Fibroblast of lung (primary cell): ENCODE measurements around the gene ITPA. TPM values are rescaled to one million over a fixed set of nuclear protein-coding genes. Genes with fewer than 3 reads are reported as not detected.
A peak's percentile ranks its signal among the peaks of the same experiment; 100 is the strongest.

ENCODE experiments used
- DNase-seq, 2 donors: peaks; one replicate each; pipeline versions ENCODE4 v3.0.0 to v3.0.0-alpha.2; 2010; ENCODE audit warnings: low read depth in 2 of 2
- H2AFZ ChIP-seq: 2 replicates; pipeline ENCODE4 v1.5.1; 2012; ENCODE audit warnings: low read length, control low read depth, inconsistent platforms
- H3K27ac ChIP-seq: 2 replicates; pipeline ENCODE4 v1.5.1; 2011; ENCODE audit warnings: low read length, control low read depth; ENCODE audit not compliant: insufficient read depth
- H3K27me3 ChIP-seq: 2 replicates; pipeline ENCODE4 v1.5.1; 2011; ENCODE audit warnings: mild to moderate bottlenecking, low read length; ENCODE audit not compliant: control insufficient read depth, insufficient read depth
- H3K36me3 ChIP-seq: 2 replicates; pipeline ENCODE4 v1.5.1; 2011; ENCODE audit warnings: low read length; ENCODE audit not compliant: control insufficient read depth, insufficient read depth
- H3K4me1 ChIP-seq: 2 replicates; pipeline ENCODE4 v1.5.1; 2011; ENCODE audit warnings: low read length; ENCODE audit not compliant: control insufficient read depth, insufficient read depth; ENCODE audit errors: extremely low read depth
- H3K4me2 ChIP-seq: 2 replicates; pipeline ENCODE4 v1.5.1; 2011; ENCODE audit warnings: low read length, control low read depth; ENCODE audit not compliant: insufficient read depth; ENCODE audit errors: extremely low read depth
- H3K4me3 ChIP-seq, 4 experiments: fragments of 200-600 bp in 1 of 4; sonication (generic) in 1 of 4; replicated peaks in 1 of 4; 2 replicates each; pipeline ENCODE4 v1.5.1; 2011 to 2016; ENCODE audit warnings: low read length in 4 of 4, low read depth in 3 of 4, mild to moderate bottlenecking in 3 of 4, control low read depth in 2 of 4, inconsistent platforms in 1 of 4, mixed read lengths in 1 of 4; ENCODE audit not compliant: insufficient read depth in 1 of 4; ENCODE audit errors: control extremely low read depth in 1 of 4
- H3K79me2 ChIP-seq: 2 replicates; pipeline ENCODE4 v1.5.1; 2012; ENCODE audit warnings: mild to moderate bottlenecking, low read length, inconsistent platforms; ENCODE audit not compliant: control insufficient read depth, insufficient read depth
- H3K9ac ChIP-seq: 2 replicates; pipeline ENCODE4 v1.5.1; 2011; ENCODE audit warnings: mild to moderate bottlenecking, low read length, control low read depth; ENCODE audit not compliant: insufficient read depth
- H3K9me3 ChIP-seq: 2 replicates; pipeline ENCODE4 v1.5.1; 2012; ENCODE audit warnings: low read depth, low read length; ENCODE audit not compliant: control insufficient read depth, insufficient read depth
- H4K20me1 ChIP-seq: 2 replicates; pipeline ENCODE4 v1.5.1; 2011; ENCODE audit warnings: low read length; ENCODE audit not compliant: control insufficient read depth, insufficient read depth; ENCODE audit errors: extremely low read depth
- EZH2 ChIP-seq: IDR thresholded peaks from 2 replicates; pipeline ENCODE4 v1.5.1; 2012; ENCODE audit warnings: low read length, control low read depth, mild to moderate bottlenecking; ENCODE audit errors: missing control alignments
- polyA plus RNA-seq, 2 donors: library from polyadenylated mRNA; depleted of rRNA in 1 of 2; stranded (reverse) in 1 of 2; unstranded in 1 of 2; fragments of >200 nt; gene quantifications; 2 replicates each; pipeline ENCODE4 v1.2.1, GENCODE V29; 2011 to 2012; ENCODE audit warnings: missing spikeins in 1 of 2
- total RNA-seq: library from RNA; depleted of rRNA; stranded (reverse); fragments of >200 nt; gene quantifications from 2 replicates; pipeline ENCODE4 v1.2.1, GENCODE V29; 2014
- TF ChIP-seq, protein P1 (sequence below), 2 donors: IDR thresholded peaks in 1 of 2; conservative IDR thresholded peaks in 1 of 2; 1 replicate in 1 of 2; 2 replicates in 1 of 2; pipeline ENCODE4 v1.5.1; 2011 to 2012; ENCODE audit warnings: low read length in 2 of 2, control low read depth in 1 of 2, inconsistent platforms in 1 of 2, low read depth in 1 of 2, mild to moderate bottlenecking in 1 of 2

The ITPA gene
- total and polyA plus RNA-seq, 2 donors (not counting 1 experiment from before 2014, with no cell fraction given) = 21.3 to 32.2 TPM

DNA sequence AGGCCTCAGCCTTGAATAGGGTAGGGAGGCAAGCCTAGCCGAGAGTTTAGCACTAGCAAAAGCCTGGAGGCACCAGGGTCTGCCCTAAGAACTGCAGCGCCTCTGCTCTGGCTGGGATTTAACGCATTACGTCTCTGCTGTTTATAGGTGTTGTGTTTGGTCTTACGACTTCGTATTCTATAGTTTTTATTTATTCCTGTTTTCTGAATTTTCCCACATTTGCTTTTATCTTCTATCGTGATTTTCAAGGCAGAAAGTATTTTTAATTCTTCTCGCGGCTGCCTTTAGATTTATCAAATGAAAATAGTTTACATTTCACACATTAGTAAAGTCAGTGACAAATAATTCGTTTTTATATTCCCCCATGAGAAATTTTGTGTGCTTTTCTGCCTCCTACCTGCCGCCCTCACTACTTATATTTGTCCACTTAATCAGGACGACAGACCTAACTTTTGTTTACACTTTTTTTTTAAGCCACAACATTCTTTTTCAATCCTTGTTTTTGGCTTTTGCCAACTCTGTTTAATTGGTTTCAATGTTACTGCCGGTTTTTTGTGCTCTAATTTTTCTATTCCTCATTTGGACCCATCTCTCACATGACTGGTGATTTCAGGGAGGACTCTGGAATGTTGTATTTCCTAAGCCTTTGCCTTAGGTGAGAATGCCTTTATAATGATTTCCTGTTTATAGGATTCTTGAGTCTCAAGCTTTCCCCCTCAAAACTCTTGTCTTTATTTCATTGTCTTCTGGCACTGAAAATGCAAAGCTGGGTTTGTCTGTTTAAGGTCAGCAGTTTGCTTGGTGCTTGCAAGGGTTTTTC lies 34.6 kb upstream of the ITPA start:
- Histone ChIP-seq H4K20me1 (no peaks in the 10 kb centered on the region), H3K79me2 (no peaks in the 10 kb centered on the region), H3K36me3 (no peaks in the 10 kb centered on the region), H3K9me3 (no peaks in the 10 kb centered on the region), H3K27me3 (peaks cover 11% of the 10 kb centered on the region), H3K4me2 (peak overlapping the region; percentile 85), H3K4me1 (peaks cover 3% of the 10 kb centered on the region), H3K4me3 (peak overlapping the region; percentile 75 to 87 (median 83)), H3K9ac (peak overlapping the region; percentile 82), H3K27ac (peak overlapping the region; percentile 50), H2AFZ (peak overlapping the region; percentile 93)
- TF ChIP-seq, protein P1, sequence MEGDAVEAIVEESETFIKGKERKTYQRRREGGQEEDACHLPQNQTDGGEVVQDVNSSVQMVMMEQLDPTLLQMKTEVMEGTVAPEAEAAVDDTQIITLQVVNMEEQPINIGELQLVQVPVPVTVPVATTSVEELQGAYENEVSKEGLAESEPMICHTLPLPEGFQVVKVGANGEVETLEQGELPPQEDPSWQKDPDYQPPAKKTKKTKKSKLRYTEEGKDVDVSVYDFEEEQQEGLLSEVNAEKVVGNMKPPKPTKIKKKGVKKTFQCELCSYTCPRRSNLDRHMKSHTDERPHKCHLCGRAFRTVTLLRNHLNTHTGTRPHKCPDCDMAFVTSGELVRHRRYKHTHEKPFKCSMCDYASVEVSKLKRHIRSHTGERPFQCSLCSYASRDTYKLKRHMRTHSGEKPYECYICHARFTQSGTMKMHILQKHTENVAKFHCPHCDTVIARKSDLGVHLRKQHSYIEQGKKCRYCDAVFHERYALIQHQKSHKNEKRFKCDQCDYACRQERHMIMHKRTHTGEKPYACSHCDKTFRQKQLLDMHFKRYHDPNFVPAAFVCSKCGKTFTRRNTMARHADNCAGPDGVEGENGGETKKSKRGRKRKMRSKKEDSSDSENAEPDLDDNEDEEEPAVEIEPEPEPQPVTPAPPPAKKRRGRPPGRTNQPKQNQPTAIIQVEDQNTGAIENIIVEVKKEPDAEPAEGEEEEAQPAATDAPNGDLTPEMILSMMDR (conservative IDR thresholded peaks at IDR 0.05 in 1 of 2, IDR thresholded peaks at IDR 0.05 in 1 of 2; ENCODE audit: low read depth in 1 of 2, low read length in 2 of 2) = no peak
- no peak for TF ChIP-seq EZH2
- peak in 1 of 2 donors; percentile 49 for DNase-seq

DNA sequence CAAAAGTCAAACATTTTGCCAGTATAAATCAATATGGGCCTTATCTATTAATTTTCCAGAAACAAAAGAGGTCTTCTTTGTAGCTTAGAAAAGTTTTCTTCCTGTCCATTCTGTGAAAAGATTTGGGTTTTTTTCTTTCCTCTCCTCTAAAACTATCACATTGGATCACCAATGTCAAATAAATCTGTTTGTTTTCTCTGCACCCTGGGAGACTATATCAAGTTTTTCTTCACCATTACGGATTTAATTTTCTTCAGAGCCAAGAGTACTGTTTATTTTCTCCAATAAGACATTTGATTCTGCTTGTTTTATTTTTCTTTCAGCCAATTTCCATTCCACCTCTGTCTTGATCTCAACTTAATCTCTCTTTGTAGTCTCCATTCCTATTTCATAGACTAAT lies 34.0 kb upstream of the ITPA start:
- Histone ChIP-seq H3K9me3 (no peaks in the 10 kb centered on the region), H3K4me3 (peak overlapping the region in 2 of 4 experiments; percentile 75 to 86), H3K9ac (no peak overlapping the region), H3K79me2 (no peaks in the 10 kb centered on the region), H4K20me1 (no peaks in the 10 kb centered on the region), H3K4me2 (no peak overlapping the region), H2AFZ (no peak overlapping the region), H3K36me3 (no peaks in the 10 kb centered on the region), H3K27ac (no peak overlapping the region), H3K27me3 (peaks cover 11% of the 10 kb centered on the region), H3K4me1 (peaks cover 3% of the 10 kb centered on the region)
- DNase-seq = no peak
- TF ChIP-seq EZH2 = no peak
- TF ChIP-seq, protein P1 (conservative IDR thresholded peaks at IDR 0.05 in 1 of 2, IDR thresholded peaks at IDR 0.05 in 1 of 2; ENCODE audit: low read depth in 1 of 2, low read length in 2 of 2) = no peak

DNA sequence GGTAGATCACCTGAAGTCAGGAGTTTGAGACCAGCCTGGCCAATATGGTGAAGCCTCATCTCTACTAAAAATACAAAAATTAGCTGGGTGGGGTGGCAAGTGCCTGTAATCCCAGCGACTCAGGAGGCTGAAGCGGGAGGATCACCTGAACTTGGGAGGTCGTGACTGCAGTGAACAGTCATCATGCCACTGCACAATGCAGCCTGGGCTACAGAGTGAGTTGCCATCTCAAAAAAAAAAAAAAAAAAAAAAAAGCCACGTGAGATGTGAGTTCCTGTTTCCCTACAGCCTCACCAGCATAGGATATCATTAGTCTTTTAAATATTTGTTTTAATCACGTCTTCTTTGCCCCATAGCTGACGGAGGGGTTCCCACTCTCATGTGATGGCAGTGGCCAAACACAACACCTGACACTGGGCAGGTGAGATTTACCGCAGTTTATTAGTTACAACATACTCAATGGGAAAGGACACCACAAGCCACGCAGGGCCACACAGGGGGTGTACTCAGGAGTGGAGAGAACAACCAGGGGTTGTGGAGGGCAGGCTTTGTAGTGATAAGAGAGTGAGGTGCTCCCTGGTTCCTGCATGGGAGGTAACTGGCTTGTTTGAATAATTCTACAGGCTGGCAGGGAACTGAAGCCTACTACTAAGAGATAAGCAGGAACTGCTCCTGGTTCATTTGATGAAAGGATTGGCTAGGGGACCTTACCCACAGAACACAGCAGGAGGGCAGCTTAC lies 31.4 kb upstream of the ITPA start:
- no peaks in the 10 kb centered on the region for H4K20me1 ChIP-seq
- H3K27ac ChIP-seq = no peak overlapping the region
- no peaks in the 10 kb centered on the region for H3K27me3 ChIP-seq
- no peak for DNase-seq
- H2AFZ ChIP-seq = no peak overlapping the region
- H3K9ac ChIP-seq = no peak overlapping the region
- H3K36me3 ChIP-seq = no peaks in the 10 kb centered on the region
- H3K4me3 ChIP-seq = no peak overlapping the region
- no peaks in the 10 kb centered on the region for H3K9me3 ChIP-seq
- no peak overlapping the region for H3K4me2 ChIP-seq
- H3K79me2 ChIP-seq = no peaks in the 10 kb centered on the region
- TF ChIP-seq, protein P1 (conservative IDR thresholded peaks at IDR 0.05 in 1 of 2, IDR thresholded peaks at IDR 0.05 in 1 of 2; ENCODE audit: low read depth in 1 of 2, low read length in 2 of 2) = no peak
- TF ChIP-seq EZH2 = no peak
- H3K4me1 ChIP-seq = peaks cover 3% of the 10 kb centered on the region
